A549 (cell line): ENCODE data around the gene GOLGA5. TPM values are rescaled to one million over a fixed set of nuclear protein-coding genes. Genes with fewer than 3 reads are reported as not detected.

Experiments used
- ATAC-seq, 2 experiments: fragments of 200-7000 bp in 1 of 2; fragments of >200 bp in 1 of 2; cut with Nextera tagmentation in 1 of 2; cut with Tn5 transposase in 1 of 2; 3 replicates each; pipeline versions ENCODE4 v1.8.0 to v1.9.1; 2018 to 2020; ENCODE audit warnings: mild to moderate bottlenecking in 1 of 2, moderate library complexity in 1 of 2
- CTCF ChIA-PET: fragments of 300-600 bp; sonication (Branson Sonifier 250); formaldehyde crosslinking; extraction: SDS; loops from one replicate; lab custom pipeline; 2021; ENCODE audit warnings: antibody characterized with exemption, inconsistent platforms; lab: Yijun Ruan, JAX
- POLR2A ChIA-PET: fragments of 350-600 bp; formaldehyde crosslinking; extraction: SDS; loops from one replicate; lab custom pipeline; 2021; ENCODE audit warnings: antibody characterized with exemption, inconsistent platforms; lab: Yijun Ruan, JAX
- DNase-seq, 2 experiments: peaks; one replicate each; pipeline versions ENCODE4 v3.0.0 to v3.0.0-alpha.2; 2011 to 2016; ENCODE audit warnings: low read depth in 1 of 2, low spot score in 1 of 2
- FAIRE-seq: peaks from 2 replicates; lab custom pipeline; 2011; peaks lifted over from hg19 to GRCh38; lab: Jason Lieb, UNC
- H3K27ac ChIP-seq, 2 experiments: fragments of >200 bp; sonication (Bioruptor Twin); formaldehyde crosslinking; 3 replicates each; pipeline ENCODE4 v1.5.1; 2016 to 2017
- H3K4me1 ChIP-seq: fragments of >200 bp; sonication (Bioruptor Twin); formaldehyde crosslinking; 3 replicates; pipeline ENCODE4 v1.6.1; 2016
- H3K4me2 ChIP-seq: fragments of >200 bp; sonication (Bioruptor Twin); formaldehyde crosslinking; 3 replicates; pipeline ENCODE4 v1.6.1; 2016
- H3K4me3 ChIP-seq: fragments of >200 bp; sonication (Bioruptor Twin); formaldehyde crosslinking; 3 replicates; pipeline ENCODE4 v1.5.1; 2016
- H3K9me3 ChIP-seq: fragments of >200 bp; sonication (Bioruptor Twin); formaldehyde crosslinking; 3 replicates; pipeline ENCODE4 v1.6.1; 2016
- ATOH8 ChIP-seq: fragments of 250-450 bp; sonication (Bioruptor Pico); IDR thresholded peaks from 2 replicates; pipeline ENCODE4 v1.5.0; 2020; ENCODE audit warnings: low read depth, mild to moderate bottlenecking, moderate library complexity
- BHLHE40 ChIP-seq: IDR thresholded peaks from 2 replicates; pipeline ENCODE4 v1.6.1; 2012; ENCODE audit warnings: low read depth, low read length, inconsistent platforms
- CTCF ChIP-seq: fragments of >200 bp; sonication (Bioruptor Twin); formaldehyde crosslinking; IDR thresholded peaks from 3 replicates; pipeline ENCODE4 v1.5.1; 2016
- EP300 ChIP-seq, 2 experiments: fragments of >200 bp; sonication (Bioruptor Twin); formaldehyde crosslinking; IDR thresholded peaks; 2 replicates in 1 of 2; 3 replicates in 1 of 2; pipeline ENCODE4 v1.6.1; 2016 to 2017
- ESRRA ChIP-seq: fragments of 150-350 bp; IDR thresholded peaks from 2 replicates; pipeline ENCODE4 v1.6.1; 2014; ENCODE audit warnings: mild to moderate bottlenecking, low read length, borderline replicate concordance
- FOSB ChIP-seq: fragments of 250-450 bp; sonication (Bioruptor Pico); IDR thresholded peaks from 2 replicates; pipeline ENCODE4 v1.5.0; 2020; ENCODE audit warnings: mild to moderate bottlenecking, moderate library complexity
- FOXS1 ChIP-seq: fragments of 250-450 bp; sonication (Bioruptor Pico); IDR thresholded peaks from 2 replicates; pipeline ENCODE4 v1.5.0; 2020; ENCODE audit warnings: mild to moderate bottlenecking, moderate library complexity
- GATA3 ChIP-seq: IDR thresholded peaks from 2 replicates; pipeline ENCODE4 v1.6.1; 2012; ENCODE audit warnings: borderline replicate concordance
- HEYL ChIP-seq: fragments of 250-450 bp; sonication (Bioruptor Pico); IDR thresholded peaks from 2 replicates; pipeline ENCODE4 v1.8.0; 2021; ENCODE audit warnings: mild to moderate bottlenecking, moderate library complexity
- HMGXB4 ChIP-seq: fragments of 250-450 bp; sonication (Bioruptor Pico); IDR thresholded peaks from 2 replicates; pipeline ENCODE4 v1.5.0; 2021; ENCODE audit warnings: mild to moderate bottlenecking, moderate library complexity, borderline replicate concordance
- HOXA7 ChIP-seq: fragments of 250-450 bp; sonication (Bioruptor Pico); IDR thresholded peaks from 2 replicates; pipeline ENCODE4 v1.5.0; 2020; ENCODE audit warnings: mild to moderate bottlenecking, moderate library complexity
- HOXB13 ChIP-seq: fragments of 250-450 bp; sonication (Bioruptor Pico); IDR thresholded peaks from 2 replicates; pipeline ENCODE4 v1.5.0; 2020; ENCODE audit warnings: low read depth, mild to moderate bottlenecking, moderate library complexity
- HOXB5 ChIP-seq: fragments of 250-450 bp; sonication (Bioruptor Pico); IDR thresholded peaks from 2 replicates; pipeline ENCODE4 v1.5.0; 2020; ENCODE audit warnings: mild to moderate bottlenecking, moderate library complexity
- MAFK ChIP-seq: fragments of 450-650 bp; IDR thresholded peaks from 2 replicates; pipeline ENCODE4 v1.6.1; 2014; ENCODE audit not compliant: partially characterized antibody
- POLR2A ChIP-seq: IDR thresholded peaks from 2 replicates; pipeline ENCODE4 v1.6.1; 2012; ENCODE audit warnings: mild to moderate bottlenecking, low read length
- RFX5 ChIP-seq: fragments of 450-650 bp; IDR thresholded peaks from 2 replicates; pipeline ENCODE4 v1.7.1; 2014; ENCODE audit warnings: antibody characterized with exemption, mild to moderate bottlenecking, moderate library complexity
- RNF2 ChIP-seq: fragments of 200-600 bp; sonication (generic); IDR thresholded peaks from 2 replicates; pipeline ENCODE4 v1.6.1; 2016; ENCODE audit warnings: low read depth, mild to moderate bottlenecking, antibody characterized with exemption, moderate library complexity, borderline replicate concordance
- SREBF2 ChIP-seq: fragments of 450-650 bp; IDR thresholded peaks from 2 replicates; pipeline ENCODE4 v1.6.1; 2014; ENCODE audit warnings: mild to moderate bottlenecking, moderate library complexity
- TFCP2L1 ChIP-seq: fragments of 250-450 bp; sonication (Bioruptor Pico); IDR thresholded peaks from 2 replicates; pipeline ENCODE4 v1.5.0; 2021; ENCODE audit warnings: mild to moderate bottlenecking
- WGBS: methylation state at CpG from one replicate; pipeline ENCODE4 v1.1.6; 2017; ENCODE audit errors: missing lambda C conversion rate; 5-methylcytosine and 5-hydroxymethylcytosine counted together
- polyA plus RNA-seq, 4 experiments: library from polyadenylated mRNA; depleted of rRNA in 3 of 4; stranded (reverse); fragments of >200 nt; fragmentation: RNase III in 1 of 4; extraction: RNeasy Plus Mini Kit Qiagen cat#74134 plus additional on column Dnase treatment in 1 of 4; gene quantifications; 2 replicates in 3 of 4; 3 replicates in 1 of 4; pipeline ENCODE4 v1.2.3, GENCODE V29; 2011 to 2017

Gene GOLGA5
- polyA plus RNA-seq, 2 of the 4 experiments (the other 2 are of a cell fraction): 31.9 to 53.8 TPM

- FAIRE-seq (no peak), DNase-seq (no peak), ATAC-seq (no peak)
- ChIA-PET CTCF (interaction anchor here (1.0 kb wide), 1 partner anchor 9 kb away, joined by 4 read pairs; no protein-coding TSS in a partner anchor), POLR2A (interaction anchor here (1.2 kb wide), 1 partner anchor 50 kb away, joined by 3 read pairs; the partner anchor contains the start of gene LGMN)
- Histone ChIP-seq H3K4me1 (peaks cover 15% of the 10 kb centered on the region; the same call in 2 of the 3 replicates), H3K4me2 (no peak overlapping the region), H3K9me3 (no peaks in the 10 kb centered on the region), H3K27ac (no peak overlapping the region), H3K4me3 (no peak overlapping the region)
- TF ChIP-seq HOXB13 (CRISPR knock-in tag) (no peak), RFX5 (no peak), RNF2 (no peak), HOXB5 (no peak), TFCP2L1 (no peak), MAFK (no peak), HOXA7 (no peak)
- WGBS: 95% methylated on average over 9 of the region's 10 CpGs
Observed at GRCh38 chr14:92798811-92799210, 4.7 kb downstream of the GOLGA5 start.

- FAIRE-seq (no peak), ATAC-seq (no peak)
- no peak overlapping the region for H3K4me3 ChIP-seq
- no peak overlapping the region for H3K27ac ChIP-seq
- no peak overlapping the region for H3K4me2 ChIP-seq
- no peak for TF ChIP-seq CTCF
- TF ChIP-seq FOSB: no peak
- TF ChIP-seq EP300 (IDR thresholded peaks at IDR 0.05): no peak
- no peak for TF ChIP-seq HMGXB4 (CRISPR knock-in tag)
- TF ChIP-seq HEYL (CRISPR knock-in tag): no peak
- no peak for TF ChIP-seq GATA3
- TF ChIP-seq SREBF2: no peak
- TF ChIP-seq ESRRA: no peak
- TF ChIP-seq, all 56 proteins: peak for 0
- POLR2A ChIA-PET: no interaction called here
- H3K9me3 ChIP-seq: no peaks in the 10 kb centered on the region
- peaks cover 15% of the 10 kb centered on the region; the same call in 2 of the 3 replicates for H3K4me1 ChIP-seq
- WGBS: 87% methylated on average over 1 of the region's 1 CpG
- CTCF ChIA-PET: interaction anchor here (1.7 to 2.2 kb wide), 2 partner anchors 10 to 23 kb away, joined by 4 to 8 read pairs; no protein-coding TSS in a partner anchor
- no peak for DNase-seq
Observed at GRCh38 chr14:92800012-92800411, 5.9 kb downstream of the GOLGA5 start.

GRCh38 chr14:92800525-92800924 is 6.4 kb downstream of the GOLGA5 start:
- CTCF ChIA-PET: interaction anchor here (1.7 to 2.2 kb wide), 2 partner anchors 9 to 24 kb away, joined by 4 to 8 read pairs; no protein-coding TSS in a partner anchor
- no peak for TF ChIP-seq ATOH8
- no peak for TF ChIP-seq BHLHE40
- TF ChIP-seq POLR2A: no peak
- no peak for TF ChIP-seq FOSB
- no peak for TF ChIP-seq FOXS1 (CRISPR knock-in tag)
- no peak overlapping the region for H3K4me3 ChIP-seq
- FAIRE-seq (no peak), ATAC-seq (no peak), DNase-seq (no peak)
- POLR2A ChIA-PET: no interaction called here
- peaks cover 11% of the 10 kb centered on the region; the same call in 2 of the 3 replicates for H3K4me1 ChIP-seq
- H3K9me3 ChIP-seq: no peaks in the 10 kb centered on the region
- H3K27ac ChIP-seq: no peak overlapping the region
- 86% methylated on average over 3 of the region's 3 CpGs for WGBS
- H3K4me2 ChIP-seq: no peak overlapping the region
